Aorta (tissue), 5 donors: ENCODE measurements around the gene ELFN1. TPM values are rescaled to one million over a fixed set of nuclear protein-coding genes. Genes with fewer than 3 reads are reported as not detected.

Experiments used
- ATAC-seq: fragments of 200-7000 bp; cut with Tn5 transposase; one replicate; pipeline ENCODE4 v1.9.1; 2022; ENCODE audit warnings: moderate library complexity; ENCODE audit not compliant: low FRiP score
- DNase-seq, 2 donors: peaks; one replicate each; pipeline ENCODE4 v3.0.0-alpha.2; 2020
- H3K27ac ChIP-seq, 2 donors: one replicate each; pipeline ENCODE4 v1.5.1; 2013; ENCODE audit warnings: low read length in 2 of 2, mild to moderate bottlenecking in 2 of 2, moderate library complexity in 2 of 2, control low read depth in 1 of 2, inconsistent platforms in 1 of 2, low read depth in 1 of 2
- H3K27me3 ChIP-seq, 2 donors: one replicate each; pipeline ENCODE4 v1.6.1; 2013; ENCODE audit warnings: control low read depth in 1 of 2, low read length in 1 of 2, mild to moderate bottlenecking in 1 of 2, moderate library complexity in 1 of 2; ENCODE audit not compliant: insufficient read depth in 2 of 2, control insufficient read depth in 1 of 2
- H3K36me3 ChIP-seq, 2 donors: one replicate each; pipeline ENCODE4 v1.6.1; 2013; ENCODE audit warnings: control low read depth in 1 of 2, low read length in 1 of 2, mild to moderate bottlenecking in 1 of 2; ENCODE audit not compliant: insufficient read depth in 2 of 2, control insufficient read depth in 1 of 2
- H3K4me1 ChIP-seq, 2 donors: one replicate each; pipeline ENCODE4 v1.6.1; 2013; ENCODE audit warnings: low read length in 2 of 2, control low read depth in 1 of 2, mild to moderate bottlenecking in 1 of 2, moderate library complexity in 1 of 2; ENCODE audit not compliant: insufficient read depth in 2 of 2, control insufficient read depth in 1 of 2
- H3K4me3 ChIP-seq, 2 donors: one replicate each; pipeline ENCODE4 v1.5.1; 2013; ENCODE audit warnings: low read length in 2 of 2, control low read depth in 1 of 2, mild to moderate bottlenecking in 1 of 2
- H3K9me3 ChIP-seq: one replicate; pipeline ENCODE4 v1.6.1; 2013; ENCODE audit warnings: mild to moderate bottlenecking, low read length; ENCODE audit not compliant: control insufficient read depth
- WGBS, 2 donors: extraction: QIAGEN DNeasy Blood & Tissue Kit; methylation state at CpG; one replicate each; pipeline ENCODE4 v1.1.7; 2013; 5-methylcytosine and 5-hydroxymethylcytosine counted together
- intact Hi-C, 2 donors: fragments of 100-400 bp; cut with DNase I; formaldehyde crosslinking; loops; one replicate each; pipeline versions ENCODE4 v1.14.2 to v1.15.0; 2022
- polyA plus RNA-seq, 2 donors: library from polyadenylated mRNA; stranded (reverse); fragments of 200-250 nt; gene quantifications; one replicate each; pipeline ENCODE4 v1.2.3, GENCODE V29; 2013
- total RNA-seq, 2 donors: library from RNA; stranded (reverse); fragmentation: NEBNext Ultra II Directional; extraction: Animal tissue kit (Norgen Biotek cat#: 25700); gene quantifications; one replicate each; pipeline ENCODE4 v1.2.1, GENCODE V29; 2021
- donor health status: healthy with polysubstance abuse.
- donor health status: Bipolar disorder and iron deficiency.
- donor health status: DM: no; HTN: no; CAD: no.
- donor health status: DM: no; HTN: no; CAD: no.
- donor health status: DM: yes; HTN: yes; CAD: no.

The ELFN1 gene
- total and polyA plus RNA-seq, 4 donors = 0.13 to 4.8 (median 1.2) TPM; not detected in 1

GRCh38 chr7:1735262-1735661, 65.2 kb downstream of the ELFN1 start:
- DNase-seq (no peak), ATAC-seq (no peak)
- Histone ChIP-seq H3K4me1 (no peaks in the 10 kb centered on the region), H3K36me3 (no peaks in the 10 kb centered on the region), H3K4me3 (no peak overlapping the region), H3K27me3 (no peaks in the 10 kb centered on the region), H3K27ac (no peak overlapping the region), H3K9me3 (no peaks in the 10 kb centered on the region)
- intact Hi-C loops = no loop called here
- WGBS, 2 donors = 76 to 83% methylated on average over 10 to 14 of the region's 14 CpGs

DNA sequence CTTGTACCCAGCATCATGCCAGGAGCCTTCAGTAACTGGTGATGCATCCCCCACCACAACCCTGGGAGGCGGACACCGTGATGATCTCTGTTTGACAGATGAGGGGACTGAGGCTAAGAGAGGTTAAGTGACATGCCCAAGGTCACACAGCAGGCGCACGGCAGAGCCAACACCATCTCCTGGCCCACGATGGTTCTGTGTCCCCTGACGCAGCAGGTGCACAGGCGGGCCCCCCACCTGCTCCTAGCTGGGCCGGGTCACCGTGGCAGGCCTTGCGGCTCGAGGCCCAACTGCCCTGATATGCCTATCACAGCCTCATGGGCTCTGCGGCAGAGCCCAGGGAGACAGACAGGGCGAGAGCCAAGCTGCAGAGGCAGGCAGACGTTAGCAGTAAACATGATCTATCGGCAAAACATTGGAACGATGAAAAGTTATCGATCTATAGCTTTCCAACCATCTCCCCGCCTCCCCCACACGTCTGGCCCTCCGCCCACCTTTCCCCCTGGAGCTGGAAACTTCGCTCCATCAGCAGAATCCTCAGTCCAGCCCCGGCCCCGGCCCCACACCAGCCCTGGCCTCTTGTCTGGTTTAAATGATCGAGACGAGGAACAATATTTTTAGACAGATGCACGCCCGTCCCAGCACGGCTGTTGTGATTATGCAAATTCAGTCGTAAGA, 65.9 kb downstream of the ELFN1 start:
- no peak overlapping the region for H3K4me3 ChIP-seq
- ATAC-seq (no peak), DNase-seq (no peak)
- no peak overlapping the region for H3K27ac ChIP-seq
- H3K36me3 ChIP-seq = no peaks in the 10 kb centered on the region
- H3K9me3 ChIP-seq = no peaks in the 10 kb centered on the region
- intact Hi-C loops = no loop called here
- no peaks in the 10 kb centered on the region for H3K27me3 ChIP-seq
- H3K4me1 ChIP-seq = no peaks in the 10 kb centered on the region
- 88 to 91% methylated on average over 29 of the region's 29 CpGs for WGBS, 2 donors

DNA sequence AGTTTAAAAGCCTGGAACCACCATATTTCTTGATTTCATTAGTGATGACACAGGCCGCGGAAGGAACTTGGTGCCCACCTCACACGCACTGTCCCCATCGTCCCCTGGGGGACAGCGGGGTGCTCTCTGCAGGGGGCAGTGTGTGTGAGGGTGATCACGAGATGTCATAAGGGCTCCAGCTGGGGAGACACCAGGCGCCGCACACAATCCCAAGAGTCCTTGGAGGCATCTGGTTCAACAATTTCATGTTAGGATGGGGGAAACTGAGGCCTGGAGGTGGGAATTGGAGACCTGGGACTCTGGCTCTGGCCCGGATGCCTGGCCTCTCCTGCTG, 66.4 kb downstream of the ELFN1 start:
- WGBS, 2 donors = 92 to 95% methylated on average over 9 of the region's 9 CpGs
- intact Hi-C loops = no loop called here
- Histone ChIP-seq H3K27ac (no peak overlapping the region), H3K4me1 (no peaks in the 10 kb centered on the region), H3K9me3 (no peaks in the 10 kb centered on the region), H3K27me3 (no peaks in the 10 kb centered on the region), H3K4me3 (no peak overlapping the region), H3K36me3 (no peaks in the 10 kb centered on the region)
- ATAC-seq (no peak), DNase-seq (no peak)

- ATAC-seq (no peak), DNase-seq (no peak)
- Histone ChIP-seq H3K36me3 (no peaks in the 10 kb centered on the region), H3K27ac (no peak overlapping the region), H3K4me1 (no peaks in the 10 kb centered on the region), H3K4me3 (no peak overlapping the region), H3K9me3 (no peaks in the 10 kb centered on the region), H3K27me3 (no peaks in the 10 kb centered on the region)
- WGBS, 2 donors = 85 to 92% methylated on average over 7 to 8 of the region's 8 CpGs
- intact Hi-C loops = no loop called here
These were observed 66.8 kb downstream of the ELFN1 start for GRCh38 chr7:1736830-1737229.

DNA sequence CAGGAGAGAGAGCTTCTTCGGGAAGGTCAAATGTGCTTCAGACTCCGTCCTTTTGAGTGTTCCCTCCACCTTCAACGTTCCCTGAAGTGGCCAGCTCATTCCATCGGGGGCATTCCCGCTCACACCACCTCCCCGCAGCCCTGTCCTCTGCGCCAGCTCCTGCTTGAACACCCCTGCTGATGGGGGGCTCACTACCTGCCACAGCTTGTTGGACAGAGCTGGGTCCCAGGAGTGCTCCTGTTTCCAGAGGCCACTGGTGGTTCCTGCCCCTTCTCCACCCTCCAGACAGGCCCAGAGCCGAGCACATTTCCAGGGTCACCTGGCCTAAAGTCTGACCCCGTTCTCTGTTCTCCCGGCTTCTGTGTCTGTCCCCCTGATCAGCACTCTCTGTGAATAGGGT, 67.4 kb downstream of the ELFN1 start:
- Histone ChIP-seq H3K9me3 (no peaks in the 10 kb centered on the region), H3K4me3 (no peak overlapping the region), H3K4me1 (no peaks in the 10 kb centered on the region), H3K27me3 (no peaks in the 10 kb centered on the region), H3K36me3 (no peaks in the 10 kb centered on the region), H3K27ac (no peak overlapping the region)
- no peak for DNase-seq
- intact Hi-C loops = no loop called here
- ATAC-seq = no peak
- 86 to 88% methylated on average over 10 of the region's 10 CpGs for WGBS, 2 donors

DNA sequence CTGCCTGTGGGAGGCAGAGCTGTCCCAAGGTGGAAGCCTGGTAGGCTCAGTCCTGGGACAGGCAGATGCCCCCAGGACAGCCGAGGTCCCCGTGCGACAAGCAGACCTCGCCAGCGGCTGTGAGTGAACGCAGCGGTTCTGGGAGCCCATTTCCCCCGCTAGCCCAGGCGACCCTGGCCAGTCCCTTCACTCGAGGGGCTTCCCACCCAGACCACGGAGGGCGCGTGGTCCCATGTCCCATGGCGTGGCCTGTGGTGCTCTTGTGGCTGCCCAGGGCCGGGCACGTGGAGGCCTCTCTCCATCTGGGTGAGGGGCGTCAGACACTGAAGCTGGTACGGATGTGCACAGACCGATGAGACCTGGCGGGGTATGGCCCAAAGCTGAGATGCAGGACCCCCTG, 67.9 kb downstream of the ELFN1 start:
- no peaks in the 10 kb centered on the region for H3K4me1 ChIP-seq
- no peaks in the 10 kb centered on the region for H3K27me3 ChIP-seq
- no peak overlapping the region for H3K4me3 ChIP-seq
- no peak overlapping the region for H3K27ac ChIP-seq
- WGBS, 2 donors = 92% methylated on average over 20 of the region's 20 CpGs
- intact Hi-C loops = no loop called here
- H3K36me3 ChIP-seq = no peaks in the 10 kb centered on the region
- ATAC-seq (no peak), DNase-seq (no peak)
- no peaks in the 10 kb centered on the region for H3K9me3 ChIP-seq

DNA sequence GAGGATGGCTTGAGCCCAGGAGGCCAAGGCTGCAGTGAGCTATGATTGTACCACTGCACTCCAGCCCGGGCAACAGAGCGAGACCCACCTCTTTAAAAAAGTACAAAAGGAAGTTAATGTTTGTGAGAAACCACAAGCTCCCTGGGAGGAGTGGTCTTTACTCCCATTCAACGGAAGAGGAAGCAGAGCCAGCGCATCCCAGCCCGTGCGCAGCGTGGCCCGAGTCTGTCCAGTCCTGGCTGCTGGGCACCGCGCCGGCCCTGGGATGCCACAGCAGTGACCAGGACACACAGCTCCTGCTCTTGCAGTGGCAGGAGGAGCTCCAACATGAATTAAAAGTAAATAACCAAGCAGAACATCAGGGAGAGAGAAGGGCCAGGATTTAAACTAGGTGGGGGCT, 68.4 kb downstream of the ELFN1 start:
- intact Hi-C loops = no loop called here
- DNase-seq (no peak), ATAC-seq (no peak)
- 86 to 93% methylated on average over 11 of the region's 11 CpGs for WGBS, 2 donors
- Histone ChIP-seq H3K36me3 (no peaks in the 10 kb centered on the region), H3K4me3 (no peak overlapping the region), H3K9me3 (no peaks in the 10 kb centered on the region), H3K27ac (no peak overlapping the region), H3K4me1 (no peaks in the 10 kb centered on the region), H3K27me3 (no peaks in the 10 kb centered on the region)

GRCh38 chr7:1738956-1739355, 68.9 kb downstream of the ELFN1 start:
- no peaks in the 10 kb centered on the region for H3K4me1 ChIP-seq
- no peaks in the 10 kb centered on the region for H3K27me3 ChIP-seq
- no peak overlapping the region for H3K27ac ChIP-seq
- ATAC-seq (no peak), DNase-seq (no peak)
- H3K4me3 ChIP-seq = no peak overlapping the region
- no peaks in the 10 kb centered on the region for H3K9me3 ChIP-seq
- intact Hi-C loops = no loop called here
- H3K36me3 ChIP-seq = no peaks in the 10 kb centered on the region
- 91 to 93% methylated on average over 17 to 19 of the region's 19 CpGs for WGBS, 2 donors

DNA sequence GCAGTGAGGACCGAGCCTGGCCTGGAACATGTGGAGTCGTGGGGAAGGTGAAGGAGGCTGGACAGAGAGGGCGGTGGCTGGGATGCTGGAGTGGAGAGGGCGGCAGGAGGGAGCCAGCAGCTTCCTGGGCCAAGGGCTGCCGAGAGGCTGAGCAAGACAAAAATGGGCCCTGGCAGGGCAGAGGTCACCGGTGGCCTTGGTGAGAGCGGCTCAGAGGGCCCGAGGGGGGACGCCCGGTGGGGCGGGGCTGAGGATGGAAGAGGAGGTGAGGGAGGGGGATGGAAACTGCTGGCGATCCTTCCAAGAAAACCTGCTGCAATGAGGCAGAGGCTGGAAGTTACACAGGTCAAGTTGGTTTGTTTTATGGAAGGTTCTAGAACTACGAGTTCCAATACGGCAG, 69.5 kb downstream of the ELFN1 start:
- H3K27me3 ChIP-seq = no peaks in the 10 kb centered on the region
- no peak overlapping the region for H3K4me3 ChIP-seq
- no peaks in the 10 kb centered on the region for H3K36me3 ChIP-seq
- H3K9me3 ChIP-seq = no peaks in the 10 kb centered on the region
- 79 to 83% methylated on average over 14 of the region's 14 CpGs for WGBS, 2 donors
- DNase-seq = no peak
- no peaks in the 10 kb centered on the region for H3K4me1 ChIP-seq
- H3K27ac ChIP-seq = no peak overlapping the region
- ATAC-seq = no peak
- intact Hi-C loops = no loop called here
